Mucosa of gallbladder (tissue), 1 donor: ENCODE measurements around the gene PTRHD1. TPM values are rescaled to one million over a fixed set of nuclear protein-coding genes. Genes with fewer than 3 reads are reported as not detected.

ENCODE experiments used
- DNase-seq: peaks from one replicate; pipeline ENCODE4 v3.0.0-alpha.2; 2020; ENCODE audit warnings: low spot score
- total RNA-seq: library from RNA; stranded (reverse); gene quantifications from one replicate; pipeline ENCODE4 v1.2.1, GENCODE V29; 2021
- donor health status: DM: no; HTN: no; CAD: no.

PTRHD1 gene
- total RNA-seq, 1 donor from 2014 or later, result 20.5 TPM

GRCh38 chr2:24830351-24830750, 37.2 kb upstream of the PTRHD1 start:
- DNase-seq, result no peak

- no peak for DNase-seq
These were observed 35.2 kb upstream of the PTRHD1 start for GRCh38 chr2:24828238-24828996.

- DNase-seq, result peak; percentile 87
These were observed 34.4 kb upstream of the PTRHD1 start for GRCh38 chr2:24827321-24828237.

- DNase-seq, result no peak
These were observed 33.6 kb upstream of the PTRHD1 start for GRCh38 chr2:24826773-24827145.

GRCh38 chr2:24825883-24826772, 32.9 kb upstream of the PTRHD1 start:
- DNase-seq, result no peak

- DNase-seq, result no peak
These were observed 32.0 kb upstream of the PTRHD1 start for GRCh38 chr2:24824966-24825882.

GRCh38 chr2:24824071-24824588, 30.9 kb upstream of the PTRHD1 start:
- DNase-seq, result no peak

GRCh38 chr2:24822049-24822706, 29.0 kb upstream of the PTRHD1 start:
- DNase-seq, result no peak

- no peak for DNase-seq
These were observed 28.3 kb upstream of the PTRHD1 start for GRCh38 chr2:24821433-24821891.

- DNase-seq, result no peak
These were observed 27.6 kb upstream of the PTRHD1 start for GRCh38 chr2:24820598-24821432.

- no peak for DNase-seq
These were observed 27.0 kb upstream of the PTRHD1 start for GRCh38 chr2:24820175-24820513.

GRCh38 chr2:24819442-24820174, 26.4 kb upstream of the PTRHD1 start:
- DNase-seq, result peak; percentile 7

- DNase-seq, result peak; percentile 5
These were observed 25.6 kb upstream of the PTRHD1 start for GRCh38 chr2:24818721-24819167.

GRCh38 chr2:24816884-24817283, 23.7 kb upstream of the PTRHD1 start:
- peak; percentile 6 for DNase-seq

GRCh38 chr2:24816404-24816803, 23.2 kb upstream of the PTRHD1 start:
- peak; percentile 6 for DNase-seq

- DNase-seq, result no peak
These were observed 22.0 kb upstream of the PTRHD1 start for GRCh38 chr2:24815171-24815570.

GRCh38 chr2:24814516-24814915, 21.3 kb upstream of the PTRHD1 start:
- no peak for DNase-seq

- no peak for DNase-seq
These were observed 20.5 kb upstream of the PTRHD1 start for GRCh38 chr2:24813691-24814137.
